ENCODE results near the gene AOPEP.

GRCh38 chr9:94778013-94778412 lies 51.5 kb downstream of the AOPEP start:
- no peak for TF ChIP-seq EZH2 (IDR thresholded peaks at IDR 0.05)
- no peak for TF ChIP-seq EZH2phosphoT487 (IDR thresholded peaks at IDR 0.05)
- TF ChIP-seq CTCF (IDR thresholded peaks at IDR 0.05) = no peak
